ENCODE measurements around the gene MAGOH. TPM values are rescaled to one million over a fixed set of nuclear protein-coding genes. Genes with fewer than 3 reads are reported as not detected.

MAGOH gene
- total and polyA plus RNA-seq, 9 of the 15 experiments (the other 6 are each of a cell fraction or from before 2014, with no cell fraction given) = 102 to 342 (median 135) TPM

DNA sequence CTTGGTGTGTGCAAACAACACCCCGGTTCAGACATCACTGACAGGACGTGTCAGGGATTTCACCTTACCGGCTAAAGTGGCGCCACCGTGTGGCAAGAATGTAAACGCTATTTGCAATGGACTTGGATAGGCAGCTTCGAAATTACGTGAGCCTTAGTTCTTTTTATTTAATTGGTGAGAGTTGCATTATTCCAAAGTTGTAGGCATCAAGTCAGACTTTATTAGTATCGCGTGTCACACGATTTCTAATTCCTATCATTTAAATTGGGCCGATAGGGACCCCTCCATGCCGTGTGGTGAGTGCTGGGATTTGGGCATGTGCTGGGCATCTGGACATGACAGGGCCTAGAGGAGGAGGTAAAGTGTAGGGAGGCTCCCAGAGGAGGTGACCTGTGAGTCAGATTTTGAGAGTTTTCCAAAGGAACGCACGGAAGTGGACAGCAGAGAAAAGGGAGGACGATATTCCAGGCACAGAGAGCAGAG is 56.2 kb downstream of the MAGOH start (continued):
- TF ChIP-seq, protein P1, sequence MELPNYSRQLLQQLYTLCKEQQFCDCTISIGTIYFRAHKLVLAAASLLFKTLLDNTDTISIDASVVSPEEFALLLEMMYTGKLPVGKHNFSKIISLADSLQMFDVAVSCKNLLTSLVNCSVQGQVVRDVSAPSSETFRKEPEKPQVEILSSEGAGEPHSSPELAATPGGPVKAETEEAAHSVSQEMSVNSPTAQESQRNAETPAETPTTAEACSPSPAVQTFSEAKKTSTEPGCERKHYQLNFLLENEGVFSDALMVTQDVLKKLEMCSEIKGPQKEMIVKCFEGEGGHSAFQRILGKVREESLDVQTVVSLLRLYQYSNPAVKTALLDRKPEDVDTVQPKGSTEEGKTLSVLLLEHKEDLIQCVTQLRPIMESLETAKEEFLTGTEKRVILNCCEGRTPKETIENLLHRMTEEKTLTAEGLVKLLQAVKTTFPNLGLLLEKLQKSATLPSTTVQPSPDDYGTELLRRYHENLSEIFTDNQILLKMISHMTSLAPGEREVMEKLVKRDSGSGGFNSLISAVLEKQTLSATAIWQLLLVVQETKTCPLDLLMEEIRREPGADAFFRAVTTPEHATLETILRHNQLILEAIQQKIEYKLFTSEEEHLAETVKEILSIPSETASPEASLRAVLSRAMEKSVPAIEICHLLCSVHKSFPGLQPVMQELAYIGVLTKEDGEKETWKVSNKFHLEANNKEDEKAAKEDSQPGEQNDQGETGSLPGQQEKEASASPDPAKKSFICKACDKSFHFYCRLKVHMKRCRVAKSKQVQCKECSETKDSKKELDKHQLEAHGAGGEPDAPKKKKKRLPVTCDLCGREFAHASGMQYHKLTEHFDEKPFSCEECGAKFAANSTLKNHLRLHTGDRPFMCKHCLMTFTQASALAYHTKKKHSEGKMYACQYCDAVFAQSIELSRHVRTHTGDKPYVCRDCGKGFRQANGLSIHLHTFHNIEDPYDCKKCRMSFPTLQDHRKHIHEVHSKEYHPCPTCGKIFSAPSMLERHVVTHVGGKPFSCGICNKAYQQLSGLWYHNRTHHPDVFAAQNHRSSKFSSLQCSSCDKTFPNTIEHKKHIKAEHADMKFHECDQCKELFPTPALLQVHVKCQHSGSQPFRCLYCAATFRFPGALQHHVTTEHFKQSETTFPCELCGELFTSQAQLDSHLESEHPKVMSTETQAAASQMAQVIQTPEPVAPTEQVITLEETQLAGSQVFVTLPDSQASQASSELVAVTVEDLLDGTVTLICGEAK (IDR thresholded peaks at IDR 0.05) = no peak
- TF ChIP-seq, protein P1 (CRISPR knock-in tag; IDR thresholded peaks at IDR 0.05) = no peak

All from K562 (cell line).